HepG2 (cell line): Measurements from ENCODE around the gene SKIC2. TPM values are rescaled to one million over a fixed set of nuclear protein-coding genes. Genes with fewer than 3 reads are reported as not detected.

Source experiments
- CBFB ChIP-seq: sonication (generic); formaldehyde crosslinking; IDR thresholded peaks from 2 replicates; pipeline ENCODE4 v1.4.0; 2020; ENCODE audit warnings: missing genetic modification reagents
- CHD4 ChIP-seq: fragments of 200-600 bp; sonication (generic); IDR thresholded peaks from 2 replicates; pipeline ENCODE4 v1.7.0; 2017; ENCODE audit warnings: mild to moderate bottlenecking, low read length, borderline replicate concordance
- CREM ChIP-seq, 2 experiments: sonication (generic) in 1 of 2; formaldehyde crosslinking in 1 of 2; IDR thresholded peaks; 2 replicates each; pipeline versions ENCODE4 v1.4.0 to v1.6.1; 2016 to 2020; ENCODE audit warnings: antibody characterized with exemption in 1 of 2, mild to moderate bottlenecking in 1 of 2, missing genetic modification reagents in 1 of 2
- ERF ChIP-seq: IDR thresholded peaks from 2 replicates; pipeline ENCODE4 v1.6.1; 2018; ENCODE audit warnings: missing biosample characterization, missing genetic modification reagents
- HOXA9 ChIP-seq: sonication (generic); formaldehyde crosslinking; IDR thresholded peaks from 2 replicates; pipeline ENCODE4 v1.8.1; 2022; ENCODE audit warnings: missing genetic modification reagents, mild to moderate bottlenecking, moderate library complexity, borderline replicate concordance
- KAT2B ChIP-seq: fragments of 150-350 bp; IDR thresholded peaks from 2 replicates; pipeline ENCODE4 v1.6.1; 2014; ENCODE audit warnings: low read depth, low read length, borderline replicate concordance
- MYC ChIP-seq: sonication (generic); formaldehyde crosslinking; IDR thresholded peaks from 2 replicates; pipeline ENCODE4 v1.9.0; 2021; ENCODE audit warnings: missing genetic modification reagents, borderline replicate concordance
- ONECUT2 ChIP-seq: sonication (generic); formaldehyde crosslinking; IDR thresholded peaks from 2 replicates; pipeline ENCODE4 v1.4.0; 2020; ENCODE audit warnings: missing genetic modification reagents
- PITX1 ChIP-seq: sonication (generic); formaldehyde crosslinking; IDR thresholded peaks from 2 replicates; pipeline ENCODE4 v1.5.1; 2020; ENCODE audit warnings: mild to moderate bottlenecking, missing genetic modification reagents
- RARG ChIP-seq: sonication (generic); formaldehyde crosslinking; IDR thresholded peaks from 2 replicates; pipeline ENCODE4 v1.4.0; 2020; ENCODE audit warnings: low read depth, mild to moderate bottlenecking, missing genetic modification reagents
- SALL1 ChIP-seq: sonication (generic); formaldehyde crosslinking; IDR thresholded peaks from 2 replicates; pipeline ENCODE4 v1.8.0; 2022; ENCODE audit warnings: mild to moderate bottlenecking, missing genetic modification reagents
- SAP130 ChIP-seq: IDR thresholded peaks from 2 replicates; pipeline ENCODE4 v1.6.1; 2016; ENCODE audit warnings: low read depth
- SKI ChIP-seq: fragments of 450-650 bp; IDR thresholded peaks from one replicate; pipeline ENCODE4 v1.6.1; 2018; ENCODE audit warnings: mild to moderate bottlenecking; ENCODE audit not compliant: partially characterized antibody
- SOX13 ChIP-seq, 3 experiments: fragments of 450-650 bp in 1 of 3; sonication (generic) in 1 of 3; formaldehyde crosslinking in 1 of 3; IDR thresholded peaks in 2 of 3; conservative IDR thresholded peaks in 1 of 3; 2 replicates each; pipeline versions ENCODE4 v1.5.0 to v1.6.1; 2016 to 2020; ENCODE audit warnings: antibody characterized with exemption in 1 of 3, mild to moderate bottlenecking in 1 of 3, missing compliant biosample characterization in 1 of 3, missing genetic modification reagents in 1 of 3, moderate library complexity in 1 of 3
- SSRP1 ChIP-seq: IDR thresholded peaks from 2 replicates; pipeline ENCODE4 v1.6.1; 2016; ENCODE audit warnings: control low read depth
- ZBTB1 ChIP-seq: sonication (generic); formaldehyde crosslinking; IDR thresholded peaks from 2 replicates; pipeline ENCODE4 v1.4.0; 2020; ENCODE audit warnings: missing genetic modification reagents, borderline replicate concordance
- ZFP41 ChIP-seq: sonication (generic); formaldehyde crosslinking; IDR thresholded peaks from 2 replicates; pipeline ENCODE4 v1.4.0; 2020; ENCODE audit warnings: mild to moderate bottlenecking, missing genetic modification reagents, borderline replicate concordance
- ZNF180 ChIP-seq: sonication (generic); formaldehyde crosslinking; IDR thresholded peaks from 2 replicates; pipeline ENCODE4 v1.4.0; 2020; ENCODE audit warnings: low read depth, missing genetic modification reagents, borderline replicate concordance
- ZNF253 ChIP-seq: sonication (generic); formaldehyde crosslinking; IDR thresholded peaks from 2 replicates; pipeline ENCODE4 v1.8.0; 2022; ENCODE audit warnings: mild to moderate bottlenecking, missing genetic modification reagents, borderline replicate concordance
- ZNF382 ChIP-seq: sonication (generic); formaldehyde crosslinking; IDR thresholded peaks from 2 replicates; pipeline ENCODE4 v1.5.0; 2020; ENCODE audit warnings: missing genetic modification reagents, mild to moderate bottlenecking, borderline replicate concordance
- ZNF776 ChIP-seq: sonication (generic); formaldehyde crosslinking; IDR thresholded peaks from 2 replicates; pipeline ENCODE4 v1.4.0; 2020; ENCODE audit warnings: mild to moderate bottlenecking, missing genetic modification reagents
- ZNF788 ChIP-seq: sonication (generic); formaldehyde crosslinking; IDR thresholded peaks from 2 replicates; pipeline ENCODE4 v1.5.0; 2020; ENCODE audit warnings: mild to moderate bottlenecking, missing genetic modification reagents, borderline replicate concordance
- polyA plus RNA-seq, 8 experiments: library from polyadenylated mRNA; depleted of rRNA in 3 of 8; stranded (reverse) in 7 of 8; unstranded in 1 of 8; fragments of >200 nt; fragmentation: Illumina TruSeq in 4 of 8; extraction: Trizol in 4 of 8; gene quantifications; 2 replicates each; pipeline versions ENCODE4 v1.2.1 to v1.2.3, GENCODE V29; 2011 to 2016; ENCODE audit warnings: low read depth in 4 of 8, missing spikeins in 1 of 8, mixed read lengths in 1 of 8; ENCODE audit not compliant: insufficient read depth in 1 of 8
- total RNA-seq, 5 experiments: library from RNA; depleted of rRNA; stranded (reverse); fragments of >200 nt; fragmentation: Illumina TruSeq; extraction: Trizol; gene quantifications; 2 replicates each; pipeline ENCODE4 v1.2.3, GENCODE V29; 2016; ENCODE audit warnings: low read depth in 1 of 5
- TF ChIP-seq, protein P1 (sequence below): sonication (generic); formaldehyde crosslinking; IDR thresholded peaks from 2 replicates; pipeline ENCODE4; 2020; ENCODE audit warnings: missing genetic modification reagents, mild to moderate bottlenecking, borderline replicate concordance
- TF ChIP-seq, protein P2 (sequence below): sonication (generic); formaldehyde crosslinking; IDR thresholded peaks from 2 replicates; pipeline ENCODE4 v1.8.1; 2023; ENCODE audit warnings: mild to moderate bottlenecking, moderate library complexity, missing genetic modification reagents
- TF ChIP-seq, protein P3 (sequence below): IDR thresholded peaks from 2 replicates; pipeline ENCODE4 v1.6.1; 2016; ENCODE audit warnings: control low read depth

The SKIC2 gene
- total and polyA plus RNA-seq, 2 of the 13 experiments (the other 11 are each of a cell fraction or from before 2014, with no cell fraction given) = 67.1 to 68.4 TPM

DNA sequence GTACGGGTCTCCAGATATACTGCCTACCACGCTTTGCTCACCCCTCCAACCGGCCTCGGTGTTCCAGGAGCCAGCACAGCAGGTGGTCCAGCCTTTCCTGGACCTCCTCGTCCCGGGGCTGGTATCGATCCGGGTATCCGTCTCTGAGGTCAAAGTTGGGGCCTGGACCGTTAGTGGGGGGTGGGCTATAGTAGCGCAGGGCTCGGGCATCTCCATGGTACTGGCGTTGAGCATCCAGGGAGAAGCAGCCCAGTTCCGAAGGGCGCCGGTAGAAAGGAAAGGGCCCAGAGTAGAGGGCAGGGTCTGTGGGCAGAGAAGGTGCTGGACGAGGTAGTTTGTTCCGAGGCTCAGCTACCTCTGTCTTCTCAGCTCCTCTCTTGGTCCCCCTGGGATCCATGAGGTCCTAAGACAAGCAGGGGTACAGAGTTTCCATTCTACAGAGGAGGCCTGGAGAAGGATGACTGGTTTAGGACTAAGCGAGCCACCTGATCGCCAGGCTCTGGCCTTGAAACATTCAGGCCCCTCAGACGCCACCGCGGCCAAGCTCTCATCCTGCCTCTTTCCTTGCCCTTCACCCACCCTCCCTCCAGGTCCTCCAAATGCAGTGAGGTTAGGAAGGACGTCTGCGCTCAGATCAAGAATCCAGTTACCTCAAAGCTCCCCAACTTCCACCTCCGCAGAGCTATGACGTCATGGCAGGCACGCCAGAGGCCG is 12.5 kb downstream of the SKIC2 start (continued):
- TF ChIP-seq, protein P1, sequence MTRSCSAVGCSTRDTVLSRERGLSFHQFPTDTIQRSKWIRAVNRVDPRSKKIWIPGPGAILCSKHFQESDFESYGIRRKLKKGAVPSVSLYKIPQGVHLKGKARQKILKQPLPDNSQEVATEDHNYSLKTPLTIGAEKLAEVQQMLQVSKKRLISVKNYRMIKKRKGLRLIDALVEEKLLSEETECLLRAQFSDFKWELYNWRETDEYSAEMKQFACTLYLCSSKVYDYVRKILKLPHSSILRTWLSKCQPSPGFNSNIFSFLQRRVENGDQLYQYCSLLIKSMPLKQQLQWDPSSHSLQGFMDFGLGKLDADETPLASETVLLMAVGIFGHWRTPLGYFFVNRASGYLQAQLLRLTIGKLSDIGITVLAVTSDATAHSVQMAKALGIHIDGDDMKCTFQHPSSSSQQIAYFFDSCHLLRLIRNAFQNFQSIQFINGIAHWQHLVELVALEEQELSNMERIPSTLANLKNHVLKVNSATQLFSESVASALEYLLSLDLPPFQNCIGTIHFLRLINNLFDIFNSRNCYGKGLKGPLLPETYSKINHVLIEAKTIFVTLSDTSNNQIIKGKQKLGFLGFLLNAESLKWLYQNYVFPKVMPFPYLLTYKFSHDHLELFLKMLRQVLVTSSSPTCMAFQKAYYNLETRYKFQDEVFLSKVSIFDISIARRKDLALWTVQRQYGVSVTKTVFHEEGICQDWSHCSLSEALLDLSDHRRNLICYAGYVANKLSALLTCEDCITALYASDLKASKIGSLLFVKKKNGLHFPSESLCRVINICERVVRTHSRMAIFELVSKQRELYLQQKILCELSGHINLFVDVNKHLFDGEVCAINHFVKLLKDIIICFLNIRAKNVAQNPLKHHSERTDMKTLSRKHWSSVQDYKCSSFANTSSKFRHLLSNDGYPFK = no peak; the same call in 1 of the 2 replicates
- TF ChIP-seq SSRP1 (CRISPR knock-in tag) (peak; percentile 96; the same call in 1 of the 2 replicates), ZFP41 (CRISPR knock-in tag) (no peak), ZNF253 (CRISPR knock-in tag) (0 out of 2 replicates have a peak, but pooled peaks have one; percentile 28), ZBTB1 (CRISPR knock-in tag) (no peak), KAT2B (no peak), CBFB (CRISPR knock-in tag) (no peak), CREM (IDR thresholded peaks at IDR 0.05) (no peak), CREM (CRISPR knock-in tag; IDR thresholded peaks at IDR 0.05) (0 out of 2 replicates have a peak, but pooled peaks have one; percentile 79), ZNF776 (CRISPR knock-in tag) (no peak), ZNF180 (CRISPR knock-in tag) (0 out of 2 replicates have a peak, but pooled peaks have one; percentile 27), ERF (CRISPR knock-in tag) (no peak), PITX1 (CRISPR knock-in tag) (no peak), MYC (CRISPR knock-in tag) (no peak), SAP130 (CRISPR knock-in tag) (no peak), ZNF382 (CRISPR knock-in tag) (no peak), ZNF788 (CRISPR knock-in tag) (no peak), CHD4 (peak; percentile 24; the same call in 1 of the 2 replicates), SALL1 (CRISPR knock-in tag) (no peak), HOXA9 (CRISPR knock-in tag) (no peak), SKI (no peak), SOX13 (IDR thresholded peaks at IDR 0.05) (no peak), SOX13 (CRISPR knock-in tag; conservative IDR thresholded peaks at IDR 0.05 in 1 of 2, IDR thresholded peaks at IDR 0.05 in 1 of 2) (no peak), RARG (CRISPR knock-in tag) (no peak), ONECUT2 (CRISPR knock-in tag) (0 out of 2 replicates have a peak, but pooled peaks have one; percentile 26)
- TF ChIP-seq, protein P2, sequence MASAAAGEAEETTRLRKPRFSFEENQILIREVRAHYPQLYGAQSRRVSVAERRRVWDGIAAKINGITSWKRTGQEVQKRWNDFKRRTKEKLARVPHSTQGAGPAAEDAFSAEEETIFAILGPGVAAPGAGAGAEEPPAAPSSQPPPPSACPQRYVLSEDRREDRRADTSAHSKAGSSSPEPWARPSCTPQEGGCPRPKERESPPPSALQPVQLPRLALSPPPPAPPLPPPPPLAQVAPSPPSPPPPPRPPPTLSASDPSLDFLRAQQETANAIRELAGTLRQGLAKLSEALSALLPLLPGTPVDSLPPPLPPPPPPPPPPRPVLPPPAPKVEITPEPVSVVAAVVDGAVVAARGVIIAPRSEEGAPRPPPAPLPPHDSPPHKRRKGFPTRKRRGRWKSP (CRISPR knock-in tag) = no peak
- TF ChIP-seq, protein P3, sequence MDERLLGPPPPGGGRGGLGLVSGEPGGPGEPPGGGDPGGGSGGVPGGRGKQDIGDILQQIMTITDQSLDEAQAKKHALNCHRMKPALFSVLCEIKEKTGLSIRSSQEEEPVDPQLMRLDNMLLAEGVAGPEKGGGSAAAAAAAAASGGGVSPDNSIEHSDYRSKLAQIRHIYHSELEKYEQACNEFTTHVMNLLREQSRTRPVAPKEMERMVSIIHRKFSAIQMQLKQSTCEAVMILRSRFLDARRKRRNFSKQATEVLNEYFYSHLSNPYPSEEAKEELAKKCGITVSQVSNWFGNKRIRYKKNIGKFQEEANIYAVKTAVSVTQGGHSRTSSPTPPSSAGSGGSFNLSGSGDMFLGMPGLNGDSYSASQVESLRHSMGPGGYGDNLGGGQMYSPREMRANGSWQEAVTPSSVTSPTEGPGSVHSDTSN (CRISPR knock-in tag) = no peak
